Glutamatergic neuron (in vitro differentiated cells): ENCODE measurements around the gene DEDD2. TPM values are rescaled to one million over a fixed set of nuclear protein-coding genes. Genes with fewer than 3 reads are reported as not detected.

Source experiments
- DNase-seq: peaks from one replicate; pipeline ENCODE4 v3.0.0; 2022
- H3K27ac Mint-ChIP-seq: one replicate; pipeline ENCODE4 v1.8.0; 2020; ENCODE audit warnings: mild to moderate bottlenecking, mixed read lengths, inconsistent platforms; ENCODE audit not compliant: unreplicated experiment
- H3K27me3 Mint-ChIP-seq: one replicate; pipeline ENCODE4 v1.8.0; 2020; ENCODE audit warnings: mild to moderate bottlenecking, moderate library complexity, mixed read lengths, inconsistent platforms; ENCODE audit not compliant: unreplicated experiment
- H3K36me3 Mint-ChIP-seq: one replicate; pipeline ENCODE4 v1.8.0; 2020; ENCODE audit warnings: mild to moderate bottlenecking, mixed read lengths, inconsistent platforms; ENCODE audit not compliant: unreplicated experiment
- H3K4me1 Mint-ChIP-seq: one replicate; pipeline ENCODE4 v1.8.0; 2020; ENCODE audit warnings: mild to moderate bottlenecking, low read depth, mixed read lengths, inconsistent platforms; ENCODE audit not compliant: unreplicated experiment
- H3K4me3 Mint-ChIP-seq: one replicate; pipeline ENCODE4 v1.8.0; 2020; ENCODE audit warnings: mild to moderate bottlenecking, mixed read lengths, inconsistent platforms; ENCODE audit not compliant: unreplicated experiment
- H3K9me3 Mint-ChIP-seq: one replicate; pipeline ENCODE4 v1.8.0; 2020; ENCODE audit warnings: mild to moderate bottlenecking, moderate library complexity, mixed read lengths, inconsistent platforms; ENCODE audit not compliant: unreplicated experiment
- CTCF ChIP-seq: fragments of 200-600 bp; sonication (generic); IDR thresholded peaks from one replicate; pipeline ENCODE4 v1.5.0; 2021; ENCODE audit not compliant: partially characterized antibody, unreplicated experiment
- total RNA-seq: library from RNA; stranded (reverse); fragmentation: NEBNext Ultra II Directional; extraction: Animal tissue kit (Norgen Biotek cat#: 25700); gene quantifications from one replicate; pipeline ENCODE4 v1.2.1, GENCODE V29; 2021; ENCODE audit not compliant: unreplicated experiment

DEDD2 gene
- total RNA-seq, 1 donor from 2014 or later = 30.7 TPM

- Mint-ChIP-seq H3K9me3 (peaks cover 7% of the 10 kb centered on the region), H3K27ac (no peak overlapping the region), H3K27me3 (peaks cover 5% of the 10 kb centered on the region), H3K36me3 (peaks cover 8% of the 10 kb centered on the region), H3K4me1 (no peaks in the 10 kb centered on the region), H3K4me3 (no peak overlapping the region)
- TF ChIP-seq CTCF = no peak
- DNase-seq = no peak
Measured at GRCh38 chr19:42201489-42202289, 15.8 kb downstream of the DEDD2 start.

- H3K36me3 Mint-ChIP-seq = peaks cover 8% of the 10 kb centered on the region
- no peaks in the 10 kb centered on the region for H3K4me1 Mint-ChIP-seq
- TF ChIP-seq CTCF = no peak
- DNase-seq = no peak
- H3K9me3 Mint-ChIP-seq = peaks cover 7% of the 10 kb centered on the region
- H3K4me3 Mint-ChIP-seq = no peak overlapping the region
- H3K27ac Mint-ChIP-seq = peak overlapping the region; percentile 18
- H3K27me3 Mint-ChIP-seq = peaks cover 9% of the 10 kb centered on the region
Measured at GRCh38 chr19:42200116-42200715, 17.3 kb downstream of the DEDD2 start.

GRCh38 chr19:42199440-42200115 lies 17.9 kb downstream of the DEDD2 start:
- no peak for DNase-seq
- Mint-ChIP-seq H3K4me1 (no peaks in the 10 kb centered on the region), H3K27ac (peak overlapping the region; percentile 18), H3K27me3 (peaks cover 9% of the 10 kb centered on the region), H3K4me3 (no peak overlapping the region), H3K36me3 (peaks cover 8% of the 10 kb centered on the region), H3K9me3 (peaks cover 7% of the 10 kb centered on the region)
- TF ChIP-seq CTCF = no peak

- Mint-ChIP-seq H3K27ac (peak overlapping the region; percentile 48), H3K9me3 (peaks cover 7% of the 10 kb centered on the region), H3K4me3 (no peak overlapping the region), H3K36me3 (peaks cover 8% of the 10 kb centered on the region), H3K27me3 (peaks cover 9% of the 10 kb centered on the region), H3K4me1 (no peaks in the 10 kb centered on the region)
- DNase-seq = no peak
- no peak for TF ChIP-seq CTCF
Measured at GRCh38 chr19:42198676-42199439, 18.6 kb downstream of the DEDD2 start.
